Measurements from ENCODE around the gene PTGES2. TPM values are rescaled to one million over a fixed set of nuclear protein-coding genes. Genes with fewer than 3 reads are reported as not detected.

The PTGES2 gene
- total and polyA plus RNA-seq, 4 donors, result 22.8 to 41.1 (median 31.5) TPM

DNA sequence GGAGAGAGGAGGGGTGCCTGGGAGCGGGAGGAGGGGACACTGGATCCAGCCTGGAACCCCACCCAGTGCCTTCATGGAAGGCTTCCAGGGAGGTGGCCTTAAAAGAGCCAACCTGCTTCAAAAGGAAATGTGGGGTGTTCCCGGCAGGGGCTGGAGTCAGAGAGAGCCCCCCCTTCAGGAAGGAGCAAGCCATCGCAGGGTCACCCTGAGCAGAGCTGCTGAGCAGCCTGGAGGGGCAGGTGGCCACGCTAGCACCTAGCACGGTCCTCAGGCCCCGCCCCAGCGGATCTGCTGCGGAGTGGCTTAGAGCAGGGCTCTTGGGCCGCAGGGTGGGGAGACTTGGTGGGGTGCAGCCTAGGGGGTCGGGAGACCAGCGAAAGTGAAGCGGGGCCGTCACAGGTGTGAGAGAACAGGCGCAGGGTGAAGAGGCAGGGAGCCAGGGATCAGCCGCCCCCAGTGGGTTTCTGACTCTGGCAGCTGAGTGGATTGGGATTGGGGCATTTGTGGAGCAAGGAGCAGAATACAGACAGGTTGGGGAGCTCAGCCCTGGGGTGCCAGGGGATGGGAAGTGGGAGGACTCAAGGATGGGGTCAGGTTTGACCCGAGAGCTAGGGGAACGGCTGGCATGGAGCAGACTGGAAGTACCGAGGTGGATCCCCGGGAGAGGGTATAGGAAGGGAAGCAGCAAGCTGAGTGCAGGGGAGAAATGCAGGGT is 23.2 kb upstream of the PTGES2 start (continued):
- no peak for TF ChIP-seq RXRA (IDR thresholded peaks at IDR 0.05)
- TF ChIP-seq NR2F2 (IDR thresholded peaks at IDR 0.05), result no peak
- TF ChIP-seq, protein P1, sequence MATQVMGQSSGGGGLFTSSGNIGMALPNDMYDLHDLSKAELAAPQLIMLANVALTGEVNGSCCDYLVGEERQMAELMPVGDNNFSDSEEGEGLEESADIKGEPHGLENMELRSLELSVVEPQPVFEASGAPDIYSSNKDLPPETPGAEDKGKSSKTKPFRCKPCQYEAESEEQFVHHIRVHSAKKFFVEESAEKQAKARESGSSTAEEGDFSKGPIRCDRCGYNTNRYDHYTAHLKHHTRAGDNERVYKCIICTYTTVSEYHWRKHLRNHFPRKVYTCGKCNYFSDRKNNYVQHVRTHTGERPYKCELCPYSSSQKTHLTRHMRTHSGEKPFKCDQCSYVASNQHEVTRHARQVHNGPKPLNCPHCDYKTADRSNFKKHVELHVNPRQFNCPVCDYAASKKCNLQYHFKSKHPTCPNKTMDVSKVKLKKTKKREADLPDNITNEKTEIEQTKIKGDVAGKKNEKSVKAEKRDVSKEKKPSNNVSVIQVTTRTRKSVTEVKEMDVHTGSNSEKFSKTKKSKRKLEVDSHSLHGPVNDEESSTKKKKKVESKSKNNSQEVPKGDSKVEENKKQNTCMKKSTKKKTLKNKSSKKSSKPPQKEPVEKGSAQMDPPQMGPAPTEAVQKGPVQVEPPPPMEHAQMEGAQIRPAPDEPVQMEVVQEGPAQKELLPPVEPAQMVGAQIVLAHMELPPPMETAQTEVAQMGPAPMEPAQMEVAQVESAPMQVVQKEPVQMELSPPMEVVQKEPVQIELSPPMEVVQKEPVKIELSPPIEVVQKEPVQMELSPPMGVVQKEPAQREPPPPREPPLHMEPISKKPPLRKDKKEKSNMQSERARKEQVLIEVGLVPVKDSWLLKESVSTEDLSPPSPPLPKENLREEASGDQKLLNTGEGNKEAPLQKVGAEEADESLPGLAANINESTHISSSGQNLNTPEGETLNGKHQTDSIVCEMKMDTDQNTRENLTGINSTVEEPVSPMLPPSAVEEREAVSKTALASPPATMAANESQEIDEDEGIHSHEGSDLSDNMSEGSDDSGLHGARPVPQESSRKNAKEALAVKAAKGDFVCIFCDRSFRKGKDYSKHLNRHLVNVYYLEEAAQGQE (IDR thresholded peaks at IDR 0.05), result no peak
- TF ChIP-seq HNF4A (conservative IDR thresholded peaks at IDR 0.05), result no peak

DNA sequence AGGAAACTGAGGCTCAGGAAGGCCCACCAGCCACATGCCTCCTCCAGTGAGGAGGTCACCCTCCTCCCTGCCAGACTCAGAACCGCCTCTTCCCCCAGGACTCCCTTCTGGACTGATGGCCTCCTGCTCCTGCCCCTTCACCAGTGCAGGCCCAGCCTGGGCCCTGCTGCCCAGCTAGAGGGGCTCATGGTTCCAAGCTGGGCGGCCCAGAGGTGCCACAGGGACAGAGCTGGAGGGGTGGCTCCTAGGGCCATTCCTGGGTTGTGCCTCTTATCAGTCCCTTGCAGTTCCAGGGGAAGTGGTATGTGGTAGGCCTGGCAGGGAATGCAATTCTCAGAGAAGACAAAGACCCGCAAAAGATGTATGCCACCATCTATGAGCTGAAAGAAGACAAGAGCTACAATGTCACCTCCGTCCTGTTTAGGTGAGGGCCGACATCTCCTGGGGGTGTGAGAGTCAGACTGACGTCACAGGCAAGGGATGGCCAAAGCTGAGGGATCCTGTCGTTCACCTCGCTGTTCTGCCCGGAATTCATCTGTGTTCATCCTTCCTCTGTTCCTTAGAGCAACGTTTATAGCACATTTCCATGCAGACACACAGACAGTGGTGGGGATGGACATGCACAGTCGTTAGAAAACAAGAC is 22.5 kb upstream of the PTGES2 start:
- Histone ChIP-seq H3K9ac (ENCODE audit: low read depth in 1 of 2, low read length in 2 of 2) (no peak overlapping the region), H3K27ac (ENCODE audit: low read depth in 1 of 2, low read length in 2 of 2) (no peak overlapping the region)
- WGBS, result 81% methylated on average over 11 of the region's 11 CpGs

More for the DNA sequence above, 22.5 kb upstream of the PTGES2 start:
- no peaks in the 10 kb centered on the region for H3K9me3 ChIP-seq (ENCODE audit: control insufficient read depth in 4 of 4, low read length in 3 of 4)
- no peak overlapping the region for H3K4me3 ChIP-seq (ENCODE audit: low read depth in 1 of 3, low read length in 3 of 3)
- TF ChIP-seq FOXA1 (IDR thresholded peaks at IDR 0.05), result no peak
- no peak for TF ChIP-seq SP1 (IDR thresholded peaks at IDR 0.05)
- TF ChIP-seq, protein P2, sequence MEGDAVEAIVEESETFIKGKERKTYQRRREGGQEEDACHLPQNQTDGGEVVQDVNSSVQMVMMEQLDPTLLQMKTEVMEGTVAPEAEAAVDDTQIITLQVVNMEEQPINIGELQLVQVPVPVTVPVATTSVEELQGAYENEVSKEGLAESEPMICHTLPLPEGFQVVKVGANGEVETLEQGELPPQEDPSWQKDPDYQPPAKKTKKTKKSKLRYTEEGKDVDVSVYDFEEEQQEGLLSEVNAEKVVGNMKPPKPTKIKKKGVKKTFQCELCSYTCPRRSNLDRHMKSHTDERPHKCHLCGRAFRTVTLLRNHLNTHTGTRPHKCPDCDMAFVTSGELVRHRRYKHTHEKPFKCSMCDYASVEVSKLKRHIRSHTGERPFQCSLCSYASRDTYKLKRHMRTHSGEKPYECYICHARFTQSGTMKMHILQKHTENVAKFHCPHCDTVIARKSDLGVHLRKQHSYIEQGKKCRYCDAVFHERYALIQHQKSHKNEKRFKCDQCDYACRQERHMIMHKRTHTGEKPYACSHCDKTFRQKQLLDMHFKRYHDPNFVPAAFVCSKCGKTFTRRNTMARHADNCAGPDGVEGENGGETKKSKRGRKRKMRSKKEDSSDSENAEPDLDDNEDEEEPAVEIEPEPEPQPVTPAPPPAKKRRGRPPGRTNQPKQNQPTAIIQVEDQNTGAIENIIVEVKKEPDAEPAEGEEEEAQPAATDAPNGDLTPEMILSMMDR (IDR thresholded peaks at IDR 0.05; ENCODE audit: low read depth, low read length, missing input control), result no peak
- TF ChIP-seq YY1 (IDR thresholded peaks at IDR 0.05), result no peak
- TF ChIP-seq JUND (IDR thresholded peaks at IDR 0.05), result no peak
- TF ChIP-seq, protein P3, sequence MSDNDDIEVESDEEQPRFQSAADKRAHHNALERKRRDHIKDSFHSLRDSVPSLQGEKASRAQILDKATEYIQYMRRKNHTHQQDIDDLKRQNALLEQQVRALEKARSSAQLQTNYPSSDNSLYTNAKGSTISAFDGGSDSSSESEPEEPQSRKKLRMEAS (IDR thresholded peaks at IDR 0.05), result no peak
- TF ChIP-seq, protein P4, sequence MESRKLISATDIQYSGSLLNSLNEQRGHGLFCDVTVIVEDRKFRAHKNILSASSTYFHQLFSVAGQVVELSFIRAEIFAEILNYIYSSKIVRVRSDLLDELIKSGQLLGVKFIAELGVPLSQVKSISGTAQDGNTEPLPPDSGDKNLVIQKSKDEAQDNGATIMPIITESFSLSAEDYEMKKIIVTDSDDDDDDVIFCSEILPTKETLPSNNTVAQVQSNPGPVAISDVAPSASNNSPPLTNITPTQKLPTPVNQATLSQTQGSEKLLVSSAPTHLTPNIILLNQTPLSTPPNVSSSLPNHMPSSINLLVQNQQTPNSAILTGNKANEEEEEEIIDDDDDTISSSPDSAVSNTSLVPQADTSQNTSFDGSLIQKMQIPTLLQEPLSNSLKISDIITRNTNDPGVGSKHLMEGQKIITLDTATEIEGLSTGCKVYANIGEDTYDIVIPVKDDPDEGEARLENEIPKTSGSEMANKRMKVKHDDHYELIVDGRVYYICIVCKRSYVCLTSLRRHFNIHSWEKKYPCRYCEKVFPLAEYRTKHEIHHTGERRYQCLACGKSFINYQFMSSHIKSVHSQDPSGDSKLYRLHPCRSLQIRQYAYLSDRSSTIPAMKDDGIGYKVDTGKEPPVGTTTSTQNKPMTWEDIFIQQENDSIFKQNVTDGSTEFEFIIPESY (IDR thresholded peaks at IDR 0.05), result no peak
- no peak for TF ChIP-seq GABPA (IDR thresholded peaks at IDR 0.05 in 1 of 2, conservative IDR thresholded peaks at IDR 0.05 in 1 of 2)
- TF ChIP-seq RAD21 (IDR thresholded peaks at IDR 0.05), result no peak
- H3K36me3 ChIP-seq (ENCODE audit: control insufficient read depth in 4 of 4, insufficient read depth in 3 of 4, low read depth in 1 of 4, low read length in 3 of 4), result no peaks in the 10 kb centered on the region
- no peaks in the 10 kb centered on the region for H3K27me3 ChIP-seq (ENCODE audit: control insufficient read depth in 4 of 4, insufficient read depth in 4 of 4, low read length in 3 of 4)
- H3K4me1 ChIP-seq (ENCODE audit: control insufficient read depth in 4 of 4, insufficient read depth in 4 of 4, low read length in 3 of 4), result peaks cover 8 to 13% (median 10%) of the 10 kb centered on the region in 4 donors
- DNase-seq (ENCODE audit: low spot score), result no peak
